ENCODE data around the gene SPACA4. TPM values are rescaled to one million over a fixed set of nuclear protein-coding genes. Genes with fewer than 3 reads are reported as not detected.

Gene SPACA4
- total RNA-seq, 1 experiment from 2014 or later: not detected

DNA sequence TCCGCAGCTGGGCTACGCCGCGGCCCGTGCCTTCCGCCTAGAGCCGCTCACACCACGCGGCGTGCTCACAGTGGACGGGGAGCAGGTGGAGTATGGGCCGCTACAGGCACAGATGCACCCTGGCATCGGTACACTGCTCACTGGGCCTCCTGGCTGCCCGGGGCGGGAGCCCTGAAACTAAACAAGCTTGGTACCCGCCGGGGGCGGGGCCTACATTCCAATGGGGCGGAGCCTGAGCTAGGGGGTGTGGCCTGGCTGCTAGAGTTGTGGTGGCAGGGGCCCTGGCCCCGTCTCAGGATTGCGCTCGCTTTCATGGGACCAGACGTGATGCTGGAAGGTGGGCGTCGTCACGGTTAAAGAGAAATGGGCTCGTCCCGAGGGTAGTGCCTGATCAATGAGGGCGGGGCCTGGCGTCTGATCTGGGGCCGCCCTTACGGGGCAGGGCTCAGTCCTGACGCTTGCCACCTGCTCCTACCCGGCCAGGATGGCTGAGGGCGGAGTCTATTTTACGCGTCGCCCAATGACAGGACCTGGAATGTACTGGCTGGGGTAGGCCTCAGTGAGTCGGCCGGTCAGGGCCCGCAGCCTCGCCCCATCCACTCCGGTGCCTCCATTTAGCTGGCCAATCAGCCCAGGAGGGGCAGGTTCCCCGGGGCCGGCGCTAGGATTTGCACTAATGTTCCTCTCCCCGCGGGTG lies 23.2 kb downstream of the SPACA4 start (continued):
- TF ChIP-seq, protein P1, sequence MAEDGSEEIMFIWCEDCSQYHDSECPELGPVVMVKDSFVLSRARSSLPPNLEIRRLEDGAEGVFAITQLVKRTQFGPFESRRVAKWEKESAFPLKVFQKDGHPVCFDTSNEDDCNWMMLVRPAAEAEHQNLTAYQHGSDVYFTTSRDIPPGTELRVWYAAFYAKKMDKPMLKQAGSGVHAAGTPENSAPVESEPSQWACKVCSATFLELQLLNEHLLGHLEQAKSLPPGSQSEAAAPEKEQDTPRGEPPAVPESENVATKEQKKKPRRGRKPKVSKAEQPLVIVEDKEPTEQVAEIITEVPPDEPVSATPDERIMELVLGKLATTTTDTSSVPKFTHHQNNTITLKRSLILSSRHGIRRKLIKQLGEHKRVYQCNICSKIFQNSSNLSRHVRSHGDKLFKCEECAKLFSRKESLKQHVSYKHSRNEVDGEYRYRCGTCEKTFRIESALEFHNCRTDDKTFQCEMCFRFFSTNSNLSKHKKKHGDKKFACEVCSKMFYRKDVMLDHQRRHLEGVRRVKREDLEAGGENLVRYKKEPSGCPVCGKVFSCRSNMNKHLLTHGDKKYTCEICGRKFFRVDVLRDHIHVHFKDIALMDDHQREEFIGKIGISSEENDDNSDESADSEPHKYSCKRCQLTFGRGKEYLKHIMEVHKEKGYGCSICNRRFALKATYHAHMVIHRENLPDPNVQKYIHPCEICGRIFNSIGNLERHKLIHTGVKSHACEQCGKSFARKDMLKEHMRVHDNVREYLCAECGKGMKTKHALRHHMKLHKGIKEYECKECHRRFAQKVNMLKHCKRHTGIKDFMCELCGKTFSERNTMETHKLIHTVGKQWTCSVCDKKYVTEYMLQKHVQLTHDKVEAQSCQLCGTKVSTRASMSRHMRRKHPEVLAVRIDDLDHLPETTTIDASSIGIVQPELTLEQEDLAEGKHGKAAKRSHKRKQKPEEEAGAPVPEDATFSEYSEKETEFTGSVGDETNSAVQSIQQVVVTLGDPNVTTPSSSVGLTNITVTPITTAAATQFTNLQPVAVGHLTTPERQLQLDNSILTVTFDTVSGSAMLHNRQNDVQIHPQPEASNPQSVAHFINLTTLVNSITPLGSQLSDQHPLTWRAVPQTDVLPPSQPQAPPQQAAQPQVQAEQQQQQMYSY (CRISPR knock-in tag; IDR thresholded peaks at IDR 0.05): peak; percentile 61
- 0 out of 2 replicates have a peak, but pooled peaks have one; percentile 21 for TF ChIP-seq ZBTB21 (CRISPR knock-in tag; IDR thresholded peaks at IDR 0.05; ENCODE audit: borderline replicate concordance)
- peak; percentile 18 for TF ChIP-seq MYBL2 (CRISPR knock-in tag; IDR thresholded peaks at IDR 0.05)

DNA sequence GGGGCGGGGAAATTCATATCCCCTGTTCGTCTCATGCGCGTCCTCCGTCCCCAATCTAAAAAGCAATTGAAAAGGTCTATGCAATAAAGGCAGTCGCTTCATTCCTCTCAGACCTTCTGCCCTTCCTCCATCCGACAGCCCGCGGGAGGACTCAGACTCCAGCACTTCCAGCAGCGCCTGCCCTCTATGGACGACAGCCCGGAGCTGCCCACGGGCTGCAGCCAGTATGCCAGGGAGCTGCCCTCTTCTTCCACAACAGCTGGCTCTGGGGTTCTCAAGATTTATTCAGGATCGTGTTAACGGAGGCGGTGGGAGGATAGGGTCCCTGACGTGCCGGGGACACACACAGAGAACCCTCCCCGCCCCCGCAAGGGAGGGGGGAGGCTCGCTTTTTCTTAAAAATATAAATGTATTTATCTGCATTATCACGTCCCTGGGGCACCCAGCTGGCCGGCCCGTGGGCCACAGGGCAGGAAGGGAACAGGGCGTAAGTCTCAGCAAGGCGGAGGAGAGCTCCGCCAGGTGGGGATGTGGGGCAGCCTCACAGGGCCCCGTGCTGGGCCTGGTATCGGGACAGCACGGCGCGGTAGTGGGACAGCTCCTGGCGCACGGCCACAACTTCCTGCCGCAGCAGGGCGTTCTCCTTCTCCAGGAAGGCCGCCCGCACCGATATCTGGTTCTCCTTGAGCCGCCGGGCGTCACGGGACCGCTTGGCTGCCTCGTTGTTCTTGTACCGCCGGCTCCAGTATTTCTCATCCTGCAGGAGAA lies 23.9 kb downstream of the SPACA4 start:
- ChIA-PET POLR2A (interaction anchor here (0.5 to 3.4 kb wide), 16 partner anchors 9 to 363 kb away, joined by 3 to 23 read pairs (median 4); partner anchors contain the start of genes CA11, FAM83E, RPL18 and RUVBL2), CTCF (interaction anchor here (0.6 to 3.0 kb wide), 25 partner anchors 8 to 363 kb away, joined by 3 to 20 read pairs (median 4); partner anchors contain the start of genes CA11, FAM83E, RPL18 and RUVBL2)
- Mint-ChIP-seq H3K27me3 (ENCODE audit: low read depth) (no peaks in the 10 kb centered on the region), H3K36me3 (no peaks in the 10 kb centered on the region), H3K9me3 (no peaks in the 10 kb centered on the region), H3K4me3 (peak overlapping the region; percentile 71), H3K27ac (peak overlapping the region; percentile 99), H3K4me1 (peaks cover 32% of the 10 kb centered on the region)
- ATAC-seq: peak; percentile 11
- peak; percentile 72 for DNase-seq (ENCODE audit: low spot score)
- TF ChIP-seq, protein P2, sequence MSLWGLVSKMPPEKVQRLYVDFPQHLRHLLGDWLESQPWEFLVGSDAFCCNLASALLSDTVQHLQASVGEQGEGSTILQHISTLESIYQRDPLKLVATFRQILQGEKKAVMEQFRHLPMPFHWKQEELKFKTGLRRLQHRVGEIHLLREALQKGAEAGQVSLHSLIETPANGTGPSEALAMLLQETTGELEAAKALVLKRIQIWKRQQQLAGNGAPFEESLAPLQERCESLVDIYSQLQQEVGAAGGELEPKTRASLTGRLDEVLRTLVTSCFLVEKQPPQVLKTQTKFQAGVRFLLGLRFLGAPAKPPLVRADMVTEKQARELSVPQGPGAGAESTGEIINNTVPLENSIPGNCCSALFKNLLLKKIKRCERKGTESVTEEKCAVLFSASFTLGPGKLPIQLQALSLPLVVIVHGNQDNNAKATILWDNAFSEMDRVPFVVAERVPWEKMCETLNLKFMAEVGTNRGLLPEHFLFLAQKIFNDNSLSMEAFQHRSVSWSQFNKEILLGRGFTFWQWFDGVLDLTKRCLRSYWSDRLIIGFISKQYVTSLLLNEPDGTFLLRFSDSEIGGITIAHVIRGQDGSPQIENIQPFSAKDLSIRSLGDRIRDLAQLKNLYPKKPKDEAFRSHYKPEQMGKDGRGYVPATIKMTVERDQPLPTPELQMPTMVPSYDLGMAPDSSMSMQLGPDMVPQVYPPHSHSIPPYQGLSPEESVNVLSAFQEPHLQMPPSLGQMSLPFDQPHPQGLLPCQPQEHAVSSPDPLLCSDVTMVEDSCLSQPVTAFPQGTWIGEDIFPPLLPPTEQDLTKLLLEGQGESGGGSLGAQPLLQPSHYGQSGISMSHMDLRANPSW (CRISPR knock-in tag; conservative IDR thresholded peaks at IDR 0.05; ENCODE audit: low read depth): no peak
- peak; percentile 93 for TF ChIP-seq PRRX2 (CRISPR knock-in tag; IDR thresholded peaks at IDR 0.05)
- TF ChIP-seq, protein P3, sequence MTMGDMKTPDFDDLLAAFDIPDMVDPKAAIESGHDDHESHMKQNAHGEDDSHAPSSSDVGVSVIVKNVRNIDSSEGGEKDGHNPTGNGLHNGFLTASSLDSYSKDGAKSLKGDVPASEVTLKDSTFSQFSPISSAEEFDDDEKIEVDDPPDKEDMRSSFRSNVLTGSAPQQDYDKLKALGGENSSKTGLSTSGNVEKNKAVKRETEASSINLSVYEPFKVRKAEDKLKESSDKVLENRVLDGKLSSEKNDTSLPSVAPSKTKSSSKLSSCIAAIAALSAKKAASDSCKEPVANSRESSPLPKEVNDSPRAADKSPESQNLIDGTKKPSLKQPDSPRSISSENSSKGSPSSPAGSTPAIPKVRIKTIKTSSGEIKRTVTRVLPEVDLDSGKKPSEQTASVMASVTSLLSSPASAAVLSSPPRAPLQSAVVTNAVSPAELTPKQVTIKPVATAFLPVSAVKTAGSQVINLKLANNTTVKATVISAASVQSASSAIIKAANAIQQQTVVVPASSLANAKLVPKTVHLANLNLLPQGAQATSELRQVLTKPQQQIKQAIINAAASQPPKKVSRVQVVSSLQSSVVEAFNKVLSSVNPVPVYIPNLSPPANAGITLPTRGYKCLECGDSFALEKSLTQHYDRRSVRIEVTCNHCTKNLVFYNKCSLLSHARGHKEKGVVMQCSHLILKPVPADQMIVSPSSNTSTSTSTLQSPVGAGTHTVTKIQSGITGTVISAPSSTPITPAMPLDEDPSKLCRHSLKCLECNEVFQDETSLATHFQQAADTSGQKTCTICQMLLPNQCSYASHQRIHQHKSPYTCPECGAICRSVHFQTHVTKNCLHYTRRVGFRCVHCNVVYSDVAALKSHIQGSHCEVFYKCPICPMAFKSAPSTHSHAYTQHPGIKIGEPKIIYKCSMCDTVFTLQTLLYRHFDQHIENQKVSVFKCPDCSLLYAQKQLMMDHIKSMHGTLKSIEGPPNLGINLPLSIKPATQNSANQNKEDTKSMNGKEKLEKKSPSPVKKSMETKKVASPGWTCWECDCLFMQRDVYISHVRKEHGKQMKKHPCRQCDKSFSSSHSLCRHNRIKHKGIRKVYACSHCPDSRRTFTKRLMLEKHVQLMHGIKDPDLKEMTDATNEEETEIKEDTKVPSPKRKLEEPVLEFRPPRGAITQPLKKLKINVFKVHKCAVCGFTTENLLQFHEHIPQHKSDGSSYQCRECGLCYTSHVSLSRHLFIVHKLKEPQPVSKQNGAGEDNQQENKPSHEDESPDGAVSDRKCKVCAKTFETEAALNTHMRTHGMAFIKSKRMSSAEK (CRISPR knock-in tag; IDR thresholded peaks at IDR 0.05; ENCODE audit: borderline replicate concordance): no peak; the same call in 1 of the 2 replicates
- TF ChIP-seq, protein P4, sequence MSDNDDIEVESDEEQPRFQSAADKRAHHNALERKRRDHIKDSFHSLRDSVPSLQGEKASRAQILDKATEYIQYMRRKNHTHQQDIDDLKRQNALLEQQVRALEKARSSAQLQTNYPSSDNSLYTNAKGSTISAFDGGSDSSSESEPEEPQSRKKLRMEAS (CRISPR knock-in tag; IDR thresholded peaks at IDR 0.05): no peak; the same call in 1 of the 2 replicates
- TF ChIP-seq, protein P5, sequence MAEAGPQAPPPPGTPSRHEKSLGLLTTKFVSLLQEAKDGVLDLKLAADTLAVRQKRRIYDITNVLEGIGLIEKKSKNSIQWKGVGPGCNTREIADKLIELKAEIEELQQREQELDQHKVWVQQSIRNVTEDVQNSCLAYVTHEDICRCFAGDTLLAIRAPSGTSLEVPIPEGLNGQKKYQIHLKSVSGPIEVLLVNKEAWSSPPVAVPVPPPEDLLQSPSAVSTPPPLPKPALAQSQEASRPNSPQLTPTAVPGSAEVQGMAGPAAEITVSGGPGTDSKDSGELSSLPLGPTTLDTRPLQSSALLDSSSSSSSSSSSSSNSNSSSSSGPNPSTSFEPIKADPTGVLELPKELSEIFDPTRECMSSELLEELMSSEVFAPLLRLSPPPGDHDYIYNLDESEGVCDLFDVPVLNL (CRISPR knock-in tag; IDR thresholded peaks at IDR 0.05; ENCODE audit: borderline replicate concordance, low read depth): no peak
- TF ChIP-seq, protein P6, sequence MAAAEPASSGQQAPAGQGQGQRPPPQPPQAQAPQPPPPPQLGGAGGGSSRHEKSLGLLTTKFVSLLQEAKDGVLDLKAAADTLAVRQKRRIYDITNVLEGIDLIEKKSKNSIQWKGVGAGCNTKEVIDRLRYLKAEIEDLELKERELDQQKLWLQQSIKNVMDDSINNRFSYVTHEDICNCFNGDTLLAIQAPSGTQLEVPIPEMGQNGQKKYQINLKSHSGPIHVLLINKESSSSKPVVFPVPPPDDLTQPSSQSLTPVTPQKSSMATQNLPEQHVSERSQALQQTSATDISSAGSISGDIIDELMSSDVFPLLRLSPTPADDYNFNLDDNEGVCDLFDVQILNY (CRISPR knock-in tag; IDR thresholded peaks at IDR 0.05): 0 out of 2 replicates have a peak, but pooled peaks have one; percentile 17
- TF ChIP-seq ZNF671 (CRISPR knock-in tag; IDR thresholded peaks at IDR 0.05): no peak
- TF ChIP-seq ETV6 (CRISPR knock-in tag; IDR thresholded peaks at IDR 0.05): no peak
- TF ChIP-seq, protein P7, sequence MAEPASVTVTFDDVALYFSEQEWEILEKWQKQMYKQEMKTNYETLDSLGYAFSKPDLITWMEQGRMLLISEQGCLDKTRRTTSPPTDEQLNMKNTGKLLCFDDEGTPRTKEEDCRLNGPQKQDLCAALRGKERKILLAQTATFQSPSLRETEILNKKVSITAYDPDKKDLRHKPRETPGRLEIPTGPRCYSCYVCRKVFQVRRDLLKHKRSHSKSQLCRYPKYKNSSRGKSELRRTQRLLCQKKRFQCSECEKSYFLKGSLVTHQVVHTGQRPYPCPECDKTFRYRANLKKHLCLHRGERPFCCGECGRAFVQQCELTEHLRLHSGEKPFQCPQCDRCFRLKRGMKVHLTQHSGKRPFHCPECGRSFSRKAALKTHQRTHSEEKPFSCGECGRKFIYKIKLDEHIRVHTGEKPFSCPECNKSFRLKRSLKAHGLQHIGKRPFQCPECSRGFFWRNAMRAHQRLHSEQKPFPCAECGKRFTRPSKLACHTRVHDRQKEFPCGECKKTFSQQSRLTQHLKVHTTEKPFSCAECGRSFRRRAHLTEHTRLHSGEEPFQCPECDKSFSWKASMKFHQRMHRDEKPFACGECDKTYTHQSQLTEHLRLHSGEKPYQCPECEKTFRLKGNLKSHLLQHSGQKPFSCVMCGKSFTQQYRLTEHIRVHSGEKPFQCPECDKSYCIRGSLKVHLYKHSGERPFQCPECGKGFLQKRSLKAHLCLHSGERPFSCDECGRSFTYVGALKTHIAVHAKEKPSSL (CRISPR knock-in tag; conservative IDR thresholded peaks at IDR 0.05): 0 out of 2 replicates have a peak, but pooled peaks have one; percentile 31
- peak; percentile 58; the same call in 1 of the 2 replicates for TF ChIP-seq TP53 (CRISPR knock-in tag; IDR thresholded peaks at IDR 0.05)
- TF ChIP-seq, protein P8, sequence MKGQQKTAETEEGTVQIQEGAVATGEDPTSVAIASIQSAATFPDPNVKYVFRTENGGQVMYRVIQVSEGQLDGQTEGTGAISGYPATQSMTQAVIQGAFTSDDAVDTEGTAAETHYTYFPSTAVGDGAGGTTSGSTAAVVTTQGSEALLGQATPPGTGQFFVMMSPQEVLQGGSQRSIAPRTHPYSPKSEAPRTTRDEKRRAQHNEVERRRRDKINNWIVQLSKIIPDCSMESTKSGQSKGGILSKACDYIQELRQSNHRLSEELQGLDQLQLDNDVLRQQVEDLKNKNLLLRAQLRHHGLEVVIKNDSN (CRISPR knock-in tag; IDR thresholded peaks at IDR 0.05): peak; percentile 45; the same call in 1 of the 2 replicates
